ENCODE measurements around the gene ALDH1A1.

The ALDH1A1 gene

DNA sequence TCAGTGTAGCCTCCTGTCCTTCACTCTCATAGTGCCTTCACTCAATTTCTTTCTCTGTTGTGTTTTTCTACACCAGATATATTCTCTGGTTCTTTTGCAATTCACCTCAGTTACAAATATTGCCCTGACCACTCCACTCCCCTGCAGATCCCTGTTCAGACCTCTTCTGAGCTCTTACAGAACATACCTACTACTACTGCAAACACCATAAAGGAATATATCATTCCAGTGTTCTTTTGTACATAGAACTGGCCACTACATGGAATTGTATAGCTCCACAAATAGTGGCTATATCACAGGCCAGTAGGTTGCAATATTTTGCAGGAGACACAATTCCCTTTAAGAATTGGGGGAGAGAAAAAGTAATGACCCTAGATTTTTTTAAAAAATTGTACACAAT is 21.0 kb downstream of the ALDH1A1 start:
- H3K36me3 ChIP-seq (ENCODE audit: insufficient read depth, low read length) = no peaks in the 10 kb centered on the region
- H2AFZ ChIP-seq (ENCODE audit: low read depth, low read length) = no peak overlapping the region
- H3K27me3 ChIP-seq (ENCODE audit: insufficient read depth, low read length) = no peaks in the 10 kb centered on the region
- no peaks in the 10 kb centered on the region for H3K9me3 ChIP-seq (ENCODE audit: low read length)
- H3K4me1 ChIP-seq (ENCODE audit: insufficient read depth, low read length) = peaks cover 6% of the 10 kb centered on the region
- H3K4me3 ChIP-seq (ENCODE audit: low read length) = no peak overlapping the region

DNA sequence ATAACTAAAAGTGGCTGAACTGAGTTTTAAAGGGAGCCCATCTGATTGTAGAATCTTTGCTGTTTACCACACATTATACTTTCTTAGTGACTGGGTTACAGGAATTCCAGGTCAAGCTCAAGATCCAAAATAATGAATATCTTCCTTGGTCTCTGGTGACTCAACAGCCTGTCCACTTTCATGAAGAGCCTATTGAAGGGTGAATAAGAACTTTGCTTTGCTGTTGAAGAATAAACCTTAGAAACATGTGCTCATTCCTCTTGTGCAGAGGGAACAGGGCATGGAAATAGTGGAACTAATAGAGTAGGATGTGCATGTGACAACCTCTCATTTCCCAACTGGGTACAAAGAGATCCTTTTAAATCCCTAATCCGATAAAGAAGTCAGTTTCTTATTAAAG is 21.4 kb downstream of the ALDH1A1 start:
- Histone ChIP-seq H3K4me3 (ENCODE audit: low read length) (no peak overlapping the region), H2AFZ (ENCODE audit: low read depth, low read length) (no peak overlapping the region), H3K27me3 (ENCODE audit: insufficient read depth, low read length) (no peaks in the 10 kb centered on the region), H3K36me3 (ENCODE audit: insufficient read depth, low read length) (no peaks in the 10 kb centered on the region), H3K4me1 (ENCODE audit: insufficient read depth, low read length) (peaks cover 6% of the 10 kb centered on the region), H3K9me3 (ENCODE audit: low read length) (no peaks in the 10 kb centered on the region)

DNA sequence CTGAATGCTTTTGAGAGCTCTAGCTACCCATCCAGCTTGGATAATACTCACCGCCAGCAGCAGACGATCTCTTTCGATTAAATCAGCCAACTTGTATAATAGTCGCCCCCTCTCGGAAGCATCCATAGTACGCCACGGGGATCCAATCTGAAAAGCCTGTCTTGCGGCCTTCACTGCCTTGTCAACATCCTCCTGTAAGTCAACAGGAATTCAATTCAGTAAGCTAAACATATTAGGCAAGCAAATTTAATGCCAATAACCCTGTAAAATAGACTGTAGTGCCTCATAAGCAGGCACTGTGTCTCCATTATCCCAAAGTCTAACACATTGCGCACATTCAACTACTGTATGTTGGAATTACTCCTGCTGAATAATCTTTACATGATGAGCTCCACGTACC is 22.0 kb downstream of the ALDH1A1 start:
- Histone ChIP-seq H2AFZ (ENCODE audit: low read depth, low read length) (no peak overlapping the region), H3K36me3 (ENCODE audit: insufficient read depth, low read length) (no peaks in the 10 kb centered on the region), H3K4me3 (ENCODE audit: low read length) (no peak overlapping the region), H3K27me3 (ENCODE audit: insufficient read depth, low read length) (no peaks in the 10 kb centered on the region), H3K9me3 (ENCODE audit: low read length) (no peaks in the 10 kb centered on the region), H3K4me1 (ENCODE audit: insufficient read depth, low read length) (peaks cover 6% of the 10 kb centered on the region)

DNA sequence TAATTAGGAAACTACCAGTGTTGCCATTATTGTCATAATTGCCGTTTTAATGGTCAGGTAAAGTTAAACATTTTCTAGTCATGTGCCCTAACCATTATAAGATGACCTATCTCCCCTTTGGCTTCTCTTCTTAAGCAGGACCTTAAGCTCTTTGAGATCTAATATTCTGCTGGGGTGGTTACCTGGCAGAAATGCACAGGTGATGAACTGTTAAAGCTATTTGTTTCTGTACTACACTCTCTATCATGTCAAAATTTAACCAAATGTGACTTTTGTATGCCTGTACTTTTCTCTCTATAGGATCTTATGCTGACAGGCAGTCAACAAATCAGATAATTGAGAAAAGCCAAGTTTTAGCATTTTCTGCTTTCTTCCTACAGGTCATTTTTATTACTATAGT is 23.3 kb downstream of the ALDH1A1 start:
- H3K36me3 ChIP-seq (ENCODE audit: insufficient read depth, low read length) = no peaks in the 10 kb centered on the region
- no peaks in the 10 kb centered on the region for H3K9me3 ChIP-seq (ENCODE audit: low read length)
- H3K27me3 ChIP-seq (ENCODE audit: insufficient read depth, low read length) = no peaks in the 10 kb centered on the region
- H3K4me1 ChIP-seq (ENCODE audit: insufficient read depth, low read length) = no peaks in the 10 kb centered on the region
- H2AFZ ChIP-seq (ENCODE audit: low read depth, low read length) = no peak overlapping the region
- no peak overlapping the region for H3K4me3 ChIP-seq (ENCODE audit: low read length)

DNA sequence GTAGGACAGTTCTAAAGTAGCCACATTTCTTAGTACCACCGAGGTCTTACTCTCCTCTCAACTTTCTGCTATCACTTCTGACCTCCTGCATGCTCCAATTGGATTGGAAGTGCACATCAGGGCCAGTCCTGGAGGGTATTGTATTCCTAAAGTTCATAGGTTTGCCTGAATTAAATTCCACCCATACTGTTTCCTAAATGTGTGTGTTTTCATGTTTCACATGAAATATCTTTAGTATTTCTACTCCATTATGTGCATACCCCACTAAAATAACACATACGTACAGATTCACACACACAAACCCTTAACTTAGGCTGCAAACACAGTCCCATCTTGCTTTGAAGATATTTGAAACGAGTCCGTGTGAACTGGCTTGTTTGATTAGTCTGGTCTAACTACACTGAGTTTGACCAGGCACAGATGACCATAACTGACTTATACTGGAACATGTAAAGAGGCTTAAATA is 24.8 kb downstream of the ALDH1A1 start:
- no peak overlapping the region for H3K4me3 ChIP-seq (ENCODE audit: low read length)
- no peaks in the 10 kb centered on the region for H3K4me1 ChIP-seq (ENCODE audit: insufficient read depth, low read length)
- H3K9me3 ChIP-seq (ENCODE audit: low read length) = no peaks in the 10 kb centered on the region
- no peaks in the 10 kb centered on the region for H3K27me3 ChIP-seq (ENCODE audit: insufficient read depth, low read length)
- H3K36me3 ChIP-seq (ENCODE audit: insufficient read depth, low read length) = no peaks in the 10 kb centered on the region
- no peak overlapping the region for H2AFZ ChIP-seq (ENCODE audit: low read depth, low read length)

DNA sequence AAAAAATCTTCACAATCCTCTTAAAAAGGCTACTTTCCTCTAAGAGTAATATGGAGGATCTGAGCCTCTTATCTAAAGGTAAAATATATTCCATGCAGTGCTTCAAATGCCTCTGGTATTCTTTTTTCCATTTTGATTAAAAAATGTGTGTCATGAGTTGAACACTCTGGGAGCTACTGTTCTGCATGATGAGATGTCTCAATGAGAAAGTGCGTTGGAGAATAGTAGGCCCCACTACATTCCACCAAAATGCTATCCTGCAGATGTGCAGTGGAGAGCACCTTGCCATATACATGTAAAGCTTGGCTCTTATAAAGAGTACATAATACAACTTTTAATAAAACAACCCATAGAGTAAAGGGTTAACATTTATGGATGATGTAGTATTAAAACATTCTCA is 26.3 kb downstream of the ALDH1A1 start:
- Histone ChIP-seq H3K4me3 (ENCODE audit: low read length) (no peak overlapping the region), H3K9me3 (ENCODE audit: low read length) (no peaks in the 10 kb centered on the region), H3K4me1 (ENCODE audit: insufficient read depth, low read length) (no peaks in the 10 kb centered on the region), H3K36me3 (ENCODE audit: insufficient read depth, low read length) (no peaks in the 10 kb centered on the region), H3K27me3 (ENCODE audit: insufficient read depth, low read length) (no peaks in the 10 kb centered on the region), H2AFZ (ENCODE audit: low read depth, low read length) (no peak overlapping the region)

DNA sequence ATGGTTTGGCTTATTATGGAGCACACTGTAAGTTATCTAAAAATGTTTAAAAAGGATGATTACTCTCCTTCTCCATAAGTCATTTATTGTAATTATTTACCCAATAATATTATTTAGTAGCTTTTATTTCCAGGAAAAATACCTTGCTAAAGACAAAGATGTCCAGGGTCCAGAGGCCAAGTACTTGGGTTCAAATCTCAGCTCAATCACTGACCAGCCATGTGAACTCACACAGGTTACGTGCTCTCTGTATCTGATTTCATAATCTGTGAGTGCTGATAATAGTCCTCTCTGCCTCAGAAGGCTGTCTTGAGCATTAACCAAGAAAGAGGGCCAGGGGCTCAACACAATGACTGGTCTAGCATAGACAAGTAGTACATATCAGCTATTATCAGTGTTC is 27.0 kb downstream of the ALDH1A1 start:
- H3K36me3 ChIP-seq (ENCODE audit: insufficient read depth, low read length) = no peaks in the 10 kb centered on the region
- H3K4me1 ChIP-seq (ENCODE audit: insufficient read depth, low read length) = no peaks in the 10 kb centered on the region
- no peaks in the 10 kb centered on the region for H3K9me3 ChIP-seq (ENCODE audit: low read length)
- no peak overlapping the region for H3K4me3 ChIP-seq (ENCODE audit: low read length)
- no peak overlapping the region for H2AFZ ChIP-seq (ENCODE audit: low read depth, low read length)
- no peaks in the 10 kb centered on the region for H3K27me3 ChIP-seq (ENCODE audit: insufficient read depth, low read length)

DNA sequence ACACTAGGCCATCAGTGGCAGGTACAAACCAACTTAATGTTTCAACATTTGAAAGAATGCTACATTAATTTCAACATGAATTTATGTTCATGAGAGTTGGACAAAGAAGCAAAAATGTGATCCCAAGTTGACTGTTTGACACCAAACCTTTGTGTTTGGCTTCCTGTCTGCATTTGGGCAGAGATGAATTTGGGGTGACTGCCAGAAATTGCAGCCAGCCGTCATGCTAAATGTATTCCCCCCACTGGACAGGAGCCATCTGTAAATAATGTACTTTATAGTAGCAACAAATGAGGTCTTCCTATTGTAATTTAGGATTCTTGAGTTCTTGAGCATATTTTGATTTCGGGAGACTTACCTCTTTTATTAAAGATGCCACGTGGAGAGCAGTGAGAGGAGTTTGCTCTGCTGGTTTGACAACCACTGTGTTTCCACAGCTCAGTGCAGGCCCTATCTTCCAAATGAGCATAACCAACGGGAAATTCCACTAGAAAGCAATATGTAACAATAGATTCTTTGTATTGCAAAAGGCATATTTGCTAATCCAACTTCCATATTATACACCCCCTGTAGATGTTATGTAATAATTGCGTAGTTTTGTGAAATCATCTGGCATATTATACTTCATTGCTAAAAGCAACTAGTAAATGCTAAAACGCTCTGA is 27.6 kb downstream of the ALDH1A1 start:
- H2AFZ ChIP-seq (ENCODE audit: low read depth, low read length) = no peak overlapping the region
- no peak overlapping the region for H3K4me3 ChIP-seq (ENCODE audit: low read length)
- no peaks in the 10 kb centered on the region for H3K36me3 ChIP-seq (ENCODE audit: insufficient read depth, low read length)
- H3K27me3 ChIP-seq (ENCODE audit: insufficient read depth, low read length) = no peaks in the 10 kb centered on the region
- H3K4me1 ChIP-seq (ENCODE audit: insufficient read depth, low read length) = no peaks in the 10 kb centered on the region
- H3K9me3 ChIP-seq (ENCODE audit: low read length) = no peaks in the 10 kb centered on the region

DNA sequence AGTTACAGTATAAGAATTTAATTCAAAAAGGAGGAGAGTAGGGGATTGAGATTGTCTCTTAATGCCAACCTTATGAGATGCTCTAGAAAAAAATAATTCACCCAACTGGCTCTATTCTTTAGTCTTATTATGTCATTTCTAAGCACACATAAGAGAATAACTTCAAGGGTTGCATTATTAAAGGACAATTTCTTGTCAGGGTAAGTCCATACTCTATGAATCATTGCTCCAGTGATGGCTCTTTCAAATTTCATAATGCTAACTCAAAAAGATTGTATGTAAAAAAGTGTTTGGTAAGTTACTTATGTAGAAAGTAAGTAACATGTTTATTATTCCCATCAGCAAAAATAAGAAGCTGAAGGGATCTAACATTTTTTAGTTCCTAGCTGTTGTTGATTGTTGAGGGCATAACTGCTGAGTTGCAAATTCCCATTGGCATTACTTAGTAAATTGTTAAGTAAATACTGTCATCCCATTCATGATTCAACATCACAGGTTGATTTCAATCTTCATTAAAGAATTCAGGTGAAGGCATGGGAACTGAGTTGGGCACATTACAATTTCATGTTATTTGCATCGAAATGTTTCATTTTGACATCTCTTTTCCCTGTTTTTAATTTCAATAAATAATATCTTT is 28.6 kb downstream of the ALDH1A1 start:
- Histone ChIP-seq H3K27me3 (ENCODE audit: insufficient read depth, low read length) (no peaks in the 10 kb centered on the region), H3K9me3 (ENCODE audit: low read length) (no peaks in the 10 kb centered on the region), H2AFZ (ENCODE audit: low read depth, low read length) (no peak overlapping the region), H3K36me3 (ENCODE audit: insufficient read depth, low read length) (no peaks in the 10 kb centered on the region), H3K4me3 (ENCODE audit: low read length) (no peak overlapping the region), H3K4me1 (ENCODE audit: insufficient read depth, low read length) (no peaks in the 10 kb centered on the region)

DNA sequence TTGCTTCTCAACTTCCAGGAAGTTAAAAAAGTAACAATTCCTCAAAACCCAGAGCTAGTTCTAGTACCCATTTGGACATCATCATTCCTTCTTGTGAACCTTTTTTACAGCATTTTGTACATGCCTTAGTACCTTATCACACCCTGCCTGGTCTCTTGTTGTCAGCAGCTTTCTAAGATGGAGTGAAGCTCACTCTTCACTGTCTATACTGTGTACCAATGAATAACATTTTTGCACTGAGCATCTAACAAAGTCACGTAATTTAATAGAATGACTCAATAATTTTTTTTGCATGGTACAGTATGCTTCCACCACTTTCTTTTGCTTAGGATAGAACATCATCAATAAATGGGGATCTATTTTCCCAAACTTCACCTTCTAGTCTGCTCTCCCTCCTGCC is 29.8 kb downstream of the ALDH1A1 start:
- no peak overlapping the region for H3K4me3 ChIP-seq (ENCODE audit: low read length)
- H3K36me3 ChIP-seq (ENCODE audit: insufficient read depth, low read length) = no peaks in the 10 kb centered on the region
- H3K27me3 ChIP-seq (ENCODE audit: insufficient read depth, low read length) = no peaks in the 10 kb centered on the region
- H2AFZ ChIP-seq (ENCODE audit: low read depth, low read length) = no peak overlapping the region
- H3K9me3 ChIP-seq (ENCODE audit: low read length) = no peaks in the 10 kb centered on the region
- H3K4me1 ChIP-seq (ENCODE audit: insufficient read depth, low read length) = peaks cover 9% of the 10 kb centered on the region

DNA sequence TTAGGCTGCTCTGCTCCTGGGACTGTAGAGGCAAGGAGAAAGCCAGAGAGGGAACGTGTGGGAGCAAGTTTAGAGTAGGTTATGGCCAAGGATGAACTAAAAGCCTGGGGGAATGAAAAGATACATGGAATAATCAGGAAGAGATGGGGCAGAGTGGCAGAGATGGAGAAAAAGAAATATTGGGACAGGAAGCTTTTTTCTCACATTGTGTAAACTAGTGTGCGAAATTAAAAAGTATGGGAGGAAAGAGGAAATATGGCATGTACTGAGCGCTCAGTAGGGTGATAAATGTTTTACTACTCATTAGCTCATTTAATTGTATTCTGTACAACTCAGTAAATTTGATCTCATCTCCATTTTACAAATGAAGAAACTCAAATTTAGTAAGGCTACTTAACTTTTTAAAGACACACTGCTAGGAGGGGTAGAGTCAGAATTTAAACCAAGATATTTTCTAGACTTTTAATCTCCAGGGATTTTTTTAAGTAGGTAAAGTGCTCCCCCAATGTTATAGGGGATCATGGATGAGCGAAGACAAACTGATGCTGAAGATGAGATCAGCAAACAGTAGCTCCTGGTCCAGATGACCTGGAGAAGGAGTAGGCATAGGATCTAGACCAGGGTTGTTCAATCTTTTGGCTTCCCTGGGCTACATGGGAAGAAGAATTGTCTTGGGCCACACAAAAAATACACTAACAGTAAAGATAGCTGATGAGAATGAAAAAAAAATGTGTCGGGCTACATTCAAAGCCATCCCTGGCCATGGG is 30.8 kb downstream of the ALDH1A1 start:
- Histone ChIP-seq H3K9me3 (ENCODE audit: low read length) (no peaks in the 10 kb centered on the region), H2AFZ (ENCODE audit: low read depth, low read length) (no peak overlapping the region), H3K36me3 (ENCODE audit: insufficient read depth, low read length) (no peaks in the 10 kb centered on the region), H3K4me1 (ENCODE audit: insufficient read depth, low read length) (peaks cover 9% of the 10 kb centered on the region), H3K27me3 (ENCODE audit: insufficient read depth, low read length) (no peaks in the 10 kb centered on the region), H3K4me3 (ENCODE audit: low read length) (no peak overlapping the region)

DNA sequence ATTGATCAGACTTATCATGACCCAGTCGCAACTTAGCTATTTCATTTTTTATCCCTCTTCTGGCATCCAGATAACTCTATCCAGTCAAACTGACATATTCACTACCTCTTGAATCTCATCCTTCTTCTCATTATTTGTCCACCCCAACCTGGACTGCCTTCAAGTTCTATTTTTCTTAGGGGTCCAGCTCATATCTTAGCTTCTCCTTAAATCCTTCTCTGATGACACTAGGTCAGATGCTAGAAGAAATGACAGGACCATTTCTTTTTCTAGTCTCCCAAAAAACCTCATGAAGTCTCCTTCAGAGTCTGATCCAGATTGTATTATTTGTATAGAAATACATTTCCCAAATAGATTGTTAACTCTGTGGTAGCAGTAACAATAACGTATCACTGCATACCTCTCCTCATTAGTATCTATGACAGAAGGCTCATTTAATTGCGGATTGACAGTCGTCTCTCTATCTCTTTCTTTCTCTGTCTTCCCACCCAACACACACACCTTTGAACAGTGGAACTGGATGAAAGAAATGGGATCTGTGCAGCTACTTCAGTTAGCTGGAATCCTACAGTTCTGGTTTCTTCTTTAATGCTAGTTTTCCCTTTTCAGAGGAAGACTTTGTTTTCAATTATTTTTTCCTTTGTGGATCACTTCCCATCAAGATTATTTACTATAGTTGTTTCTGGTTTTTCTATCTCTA is 33.5 kb downstream of the ALDH1A1 start:
- Histone ChIP-seq H3K9me3 (ENCODE audit: low read length) (no peaks in the 10 kb centered on the region), H3K4me1 (ENCODE audit: insufficient read depth, low read length) (peaks cover 9% of the 10 kb centered on the region), H2AFZ (ENCODE audit: low read depth, low read length) (no peak overlapping the region), H3K36me3 (ENCODE audit: insufficient read depth, low read length) (no peaks in the 10 kb centered on the region), H3K27me3 (ENCODE audit: insufficient read depth, low read length) (no peaks in the 10 kb centered on the region), H3K4me3 (ENCODE audit: low read length) (no peak overlapping the region)

DNA sequence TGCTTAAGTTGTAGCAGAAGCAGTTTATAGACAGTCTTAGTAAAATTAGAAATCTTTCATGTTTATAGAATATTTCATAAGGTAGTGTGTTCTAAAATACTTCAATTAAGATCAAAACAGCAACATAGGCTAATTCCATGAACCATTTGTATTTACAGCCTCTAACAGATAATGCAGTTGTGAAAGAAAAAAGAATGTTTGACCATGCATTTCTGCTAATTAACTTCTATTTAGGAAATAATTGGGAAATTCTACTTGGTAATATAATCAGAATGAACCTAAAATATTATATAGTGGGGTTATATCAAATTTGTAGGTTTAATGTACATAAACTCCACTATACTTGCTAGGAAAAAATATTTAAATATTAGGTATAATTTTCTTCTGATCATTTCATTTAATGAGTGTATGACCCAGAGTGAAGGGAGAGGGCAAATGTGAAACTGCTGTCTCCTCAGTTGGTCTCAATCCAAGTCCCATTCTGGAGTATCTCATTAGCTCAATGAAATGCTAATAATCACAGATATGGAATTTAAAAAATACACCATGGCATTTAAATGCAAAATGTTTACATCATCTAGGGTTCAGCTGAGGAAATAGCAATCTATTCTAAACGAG is 34.9 kb downstream of the ALDH1A1 start:
- Histone ChIP-seq H3K4me3 (ENCODE audit: low read length) (no peak overlapping the region), H3K27me3 (ENCODE audit: insufficient read depth, low read length) (no peaks in the 10 kb centered on the region), H2AFZ (ENCODE audit: low read depth, low read length) (no peak overlapping the region), H3K9me3 (ENCODE audit: low read length) (no peaks in the 10 kb centered on the region), H3K36me3 (ENCODE audit: insufficient read depth, low read length) (no peaks in the 10 kb centered on the region), H3K4me1 (ENCODE audit: insufficient read depth, low read length) (peaks cover 9% of the 10 kb centered on the region)
